CD4-positive, alpha-beta T cell treated with Interleukin-2 at 100 ng/mL for 4 hours (primary cell): ENCODE measurements around the gene TAS2R13.

Experiments used
- DNase-seq: peaks from one replicate; pipeline ENCODE4 v3.0.0-alpha.2; 2020; ENCODE audit warnings: low spot score

The TAS2R13 gene

GRCh38 chr12:10909462-10909861, at the start of gene TAS2R13:
Gene TAS2R13, minus strand, starts transcription at chr12:10909562. Its CDS starts 264 bp downstream, at chr12:10909298.
- DNase-seq = no peak

GRCh38 chr12:10957741-10958140, 48.4 kb upstream of the TAS2R13 start:
- DNase-seq = no peak

GRCh38 chr12:10956085-10956484, 46.7 kb upstream of the TAS2R13 start:
- no peak for DNase-seq

- no peak for DNase-seq
These were observed 43.3 kb upstream of the TAS2R13 start for GRCh38 chr12:10952645-10953044.

GRCh38 chr12:10943167-10943566, 33.8 kb upstream of the TAS2R13 start:
- DNase-seq = no peak

- no peak for DNase-seq
These were observed 32.7 kb upstream of the TAS2R13 start for GRCh38 chr12:10941916-10942607.

- no peak for DNase-seq
These were observed 32.0 kb upstream of the TAS2R13 start for GRCh38 chr12:10941369-10941768.

- no peak for DNase-seq
These were observed 31.0 kb upstream of the TAS2R13 start for GRCh38 chr12:10940389-10940788.

GRCh38 chr12:10939163-10939562, 29.8 kb upstream of the TAS2R13 start, which contains the start of gene TAS2R14:
Gene TAS2R14, minus strand, starts transcription at chr12:10939263. Its CDS starts 56 bp downstream, at chr12:10939207.
- no peak for DNase-seq

- no peak for DNase-seq
These were observed 27.1 kb upstream of the TAS2R13 start for GRCh38 chr12:10936506-10936905.

GRCh38 chr12:10928746-10929286, 19.5 kb upstream of the TAS2R13 start, which contains the start of gene PRH2:
Gene PRH2, plus strand, starts transcription at chr12:10929236. Its CDS starts 38 bp downstream, at chr12:10929274.
- DNase-seq = no peak

GRCh38 chr12:10926269-10926668, 16.9 kb upstream of the TAS2R13 start:
- no peak for DNase-seq

GRCh38 chr12:10919809-10920208, 10.4 kb upstream of the TAS2R13 start:
- no peak for DNase-seq

GRCh38 chr12:10910380-10910779, 1.0 kb upstream of the TAS2R13 start:
- DNase-seq = no peak

- no peak for DNase-seq
These were observed 4.7 kb downstream of the TAS2R13 start for GRCh38 chr12:10904686-10905085.

- DNase-seq = no peak
These were observed 7.9 kb downstream of the TAS2R13 start for GRCh38 chr12:10901427-10901826.

- no peak for DNase-seq
These were observed 8.4 kb downstream of the TAS2R13 start for GRCh38 chr12:10900972-10901371.

GRCh38 chr12:10900530-10900929, 8.8 kb downstream of the TAS2R13 start:
- DNase-seq = no peak

- DNase-seq = no peak
These were observed 12.5 kb downstream of the TAS2R13 start for GRCh38 chr12:10896854-10897253.

- DNase-seq = no peak
These were observed 17.4 kb downstream of the TAS2R13 start for GRCh38 chr12:10891937-10892336.

GRCh38 chr12:10889226-10889625, 20.1 kb downstream of the TAS2R13 start:
- no peak for DNase-seq

- DNase-seq = no peak
These were observed 25.2 kb downstream of the TAS2R13 start, which contains the start of gene PRH1 for GRCh38 chr12:10884086-10884725. Gene PRH1, minus strand, starts transcription at chr12:10884255. Its CDS starts 38 bp downstream, at chr12:10884217.

GRCh38 chr12:10873378-10873777, 36.0 kb downstream of the TAS2R13 start:
- DNase-seq = no peak
